LHCN-M2 (cell line): ENCODE data around the gene PET100. TPM values are rescaled to one million over a fixed set of nuclear protein-coding genes. Genes with fewer than 3 reads are reported as not detected.

ENCODE experiments used
- DNase-seq: peaks from one replicate; pipeline ENCODE4 v3.0.0-alpha.2; 2012; ENCODE audit warnings: low read depth
- total RNA-seq: library from RNA; depleted of rRNA; stranded (reverse); fragments of >200 nt; gene quantifications from 2 replicates; pipeline ENCODE4 v1.2.3, GENCODE V29; 2014; rRNA removed

PET100 gene
- total RNA-seq, 1 experiment from 2014 or later, result 13.1 TPM

GRCh38 chr19:7678971-7679751 lies 49.6 kb downstream of the PET100 start:
- DNase-seq, result no peak

DNA sequence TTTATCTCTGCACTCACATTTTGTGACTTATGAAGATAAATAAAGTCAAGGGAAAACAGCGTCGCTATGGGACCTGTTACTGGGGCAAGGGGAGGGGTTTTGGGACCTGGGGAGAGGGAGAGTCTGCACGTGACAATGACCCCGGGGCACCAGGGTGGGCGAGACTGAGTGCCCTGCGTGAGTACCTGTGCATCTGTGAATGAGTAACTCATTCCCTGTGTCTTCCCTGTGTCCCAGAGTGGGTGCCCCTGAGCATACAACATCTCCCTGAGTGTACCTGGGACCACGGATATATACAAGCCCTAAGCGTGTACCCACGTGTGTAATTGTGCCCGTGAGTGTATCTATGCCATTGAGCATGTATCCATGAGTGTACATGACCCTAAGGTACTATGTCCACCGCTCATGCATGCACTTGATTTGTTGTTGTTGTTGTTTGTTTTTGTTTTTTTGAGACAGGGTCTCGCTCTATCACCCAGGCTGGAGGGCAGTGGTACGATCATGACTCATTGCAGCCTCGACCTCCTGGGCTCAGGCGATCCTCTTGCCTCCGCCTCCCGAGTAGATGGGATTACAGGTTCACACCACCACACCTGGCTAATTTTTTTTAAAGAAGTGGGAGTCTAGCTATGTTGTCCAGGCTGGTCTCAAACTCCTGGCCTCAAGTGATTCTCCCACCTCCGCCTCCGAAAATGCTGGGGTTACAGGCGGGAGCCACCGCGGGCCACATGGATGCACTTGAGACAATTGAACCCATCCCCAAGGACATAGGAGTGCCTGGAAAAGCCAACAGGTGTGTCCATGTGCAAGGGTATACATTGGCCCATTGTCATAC lies 50.4 kb downstream of the PET100 start:
- DNase-seq, result no peak

DNA sequence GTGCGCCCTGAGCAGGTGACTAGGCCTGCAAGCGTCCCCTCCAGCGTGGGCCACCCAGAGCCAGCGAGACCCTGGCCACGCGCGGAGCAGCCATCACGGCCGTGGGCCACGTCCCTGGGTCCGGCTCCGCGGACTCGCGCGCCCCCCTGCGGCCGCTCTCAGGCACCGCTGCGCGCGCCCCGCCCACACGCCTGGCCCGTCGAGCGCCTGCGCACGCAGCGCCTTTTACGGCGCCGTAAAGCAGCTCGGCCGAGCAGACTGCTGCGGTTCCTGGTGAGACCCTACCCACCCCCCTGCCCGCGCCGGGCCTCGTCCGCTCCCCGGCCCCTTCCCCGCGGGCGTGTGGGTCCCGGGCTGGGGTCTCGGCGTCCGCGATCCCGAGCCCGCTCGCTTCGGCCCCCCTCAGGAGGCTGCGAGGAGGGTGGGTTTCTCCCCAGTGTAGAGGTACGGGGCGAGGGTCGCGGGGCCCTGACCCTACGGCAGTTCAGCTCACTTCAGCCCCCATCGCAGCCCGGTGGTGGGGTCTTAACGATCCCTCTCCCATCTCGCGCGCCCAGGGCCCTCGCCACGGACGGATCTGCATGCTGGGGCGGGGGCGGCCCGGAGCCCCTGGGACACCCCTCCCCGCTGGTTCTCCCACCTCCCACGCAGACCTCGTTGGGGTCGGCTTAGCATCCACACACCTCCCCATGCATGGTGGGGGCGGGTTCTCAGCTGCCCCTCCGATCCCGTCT lies 51.2 kb downstream of the PET100 start, which contains the start of gene TRAPPC5:
Gene TRAPPC5 (plus strand): TSS at position 228 of the 734 bp plus-strand sequence. CDS start 1,421 bp downstream, outside the sequence.
- peak; percentile 67 for DNase-seq

Other genes starting within 250 kb of the PET100 start
- gene PEX11G, start 140.8 kb upstream of the PET100 start, total RNA-seq, result 3.5 and 3.8 TPM in 2 replicates
- gene ZNF358, start 113.7 kb upstream of the PET100 start, total RNA-seq, result 59.1 and 59.6 TPM in 2 replicates
- 7.4 and 8.9 TPM in 2 replicates for gene MCOLN1, start 107.2 kb upstream of the PET100 start, total RNA-seq
- 64.7 and 81.5 TPM in 2 replicates for gene PNPLA6, start 94.1 kb upstream of the PET100 start, total RNA-seq
- not detected in 2 replicates for gene CAMSAP3, start 33.9 kb upstream of the PET100 start, total RNA-seq
- 37.1 and 39.0 TPM in 2 replicates for gene XAB2, start 248 bp upstream of the PET100 start, total RNA-seq
- gene PCP2, start 3.9 kb downstream of the PET100 start, total RNA-seq, result not detected in 2 replicates
- gene STXBP2, start 7.3 kb downstream of the PET100 start, total RNA-seq, result 0.11 TPM in 1 of 2 replicates, not detected in the other
- gene RETN, start 39.3 kb downstream of the PET100 start, total RNA-seq, result not detected in 2 replicates
- not detected in 2 replicates for gene MCEMP1, start 47.3 kb downstream of the PET100 start, total RNA-seq
- 96.8 and 101 TPM in 2 replicates for gene TRAPPC5, start 51.0 kb downstream of the PET100 start, total RNA-seq
- gene FCER2, start 72.3 kb downstream of the PET100 start, total RNA-seq, result not detected in 2 replicates
- gene CLEC4G, start 102.3 kb downstream of the PET100 start, total RNA-seq, result not detected in 2 replicates
- gene CD209, start 117.7 kb downstream of the PET100 start, total RNA-seq, result not detected in 2 replicates
- not detected in 2 replicates for gene CLEC4M, start 133.4 kb downstream of the PET100 start, total RNA-seq
- 19.5 and 21.5 TPM in 2 replicates for gene EVI5L, start 200.4 kb downstream of the PET100 start, total RNA-seq
- gene PRR36, start 244.6 kb downstream of the PET100 start, total RNA-seq, result not detected in 2 replicates